Testis (tissue), 2 donors: ENCODE results near the gene CHD5.

Source experiments
- POLR2A ChIP-seq: fragments of 450-650 bp; IDR thresholded peaks from one replicate; pipeline ENCODE4 v1.6.1; 2017; ENCODE audit warnings: antibody characterized with exemption, mild to moderate bottlenecking, moderate library complexity
- TF ChIP-seq, protein P1 (sequence below), 3 experiments: fragments of 450-650 bp in 2 of 3; fragments of 200-600 bp in 1 of 3; sonication (generic) in 1 of 3; IDR thresholded peaks; one replicate each; pipeline ENCODE4 v1.5.1; 2016 to 2019; ENCODE audit warnings: antibody characterized with exemption in 3 of 3, mild to moderate bottlenecking in 2 of 3, moderate library complexity in 1 of 3

DNA sequence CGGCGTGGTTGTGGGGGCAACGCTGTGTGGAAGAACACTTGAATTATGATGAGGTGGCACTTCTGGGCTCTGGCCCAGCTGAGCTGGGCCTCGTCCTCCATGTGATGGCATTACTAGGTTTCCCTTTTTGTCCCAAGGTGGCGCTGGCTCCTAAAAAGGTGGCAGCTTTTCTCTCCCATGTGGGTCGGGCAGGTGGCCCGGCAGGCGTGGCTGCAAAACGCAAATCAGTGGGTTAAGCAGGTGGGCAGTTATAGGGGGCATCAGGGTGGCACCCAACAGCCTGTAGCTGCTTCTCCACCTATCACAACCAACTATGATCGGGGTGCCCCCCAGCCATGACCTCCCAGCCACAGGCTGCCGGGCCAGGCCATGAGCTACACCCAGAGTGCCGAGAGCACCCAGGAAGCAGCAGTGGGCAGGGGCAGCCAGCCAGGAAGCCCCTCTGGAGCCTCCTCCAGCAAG is 74.9 kb downstream of the CHD5 start:
- TF ChIP-seq POLR2A: no peak
- TF ChIP-seq, protein P1, sequence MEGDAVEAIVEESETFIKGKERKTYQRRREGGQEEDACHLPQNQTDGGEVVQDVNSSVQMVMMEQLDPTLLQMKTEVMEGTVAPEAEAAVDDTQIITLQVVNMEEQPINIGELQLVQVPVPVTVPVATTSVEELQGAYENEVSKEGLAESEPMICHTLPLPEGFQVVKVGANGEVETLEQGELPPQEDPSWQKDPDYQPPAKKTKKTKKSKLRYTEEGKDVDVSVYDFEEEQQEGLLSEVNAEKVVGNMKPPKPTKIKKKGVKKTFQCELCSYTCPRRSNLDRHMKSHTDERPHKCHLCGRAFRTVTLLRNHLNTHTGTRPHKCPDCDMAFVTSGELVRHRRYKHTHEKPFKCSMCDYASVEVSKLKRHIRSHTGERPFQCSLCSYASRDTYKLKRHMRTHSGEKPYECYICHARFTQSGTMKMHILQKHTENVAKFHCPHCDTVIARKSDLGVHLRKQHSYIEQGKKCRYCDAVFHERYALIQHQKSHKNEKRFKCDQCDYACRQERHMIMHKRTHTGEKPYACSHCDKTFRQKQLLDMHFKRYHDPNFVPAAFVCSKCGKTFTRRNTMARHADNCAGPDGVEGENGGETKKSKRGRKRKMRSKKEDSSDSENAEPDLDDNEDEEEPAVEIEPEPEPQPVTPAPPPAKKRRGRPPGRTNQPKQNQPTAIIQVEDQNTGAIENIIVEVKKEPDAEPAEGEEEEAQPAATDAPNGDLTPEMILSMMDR (IDR thresholded peaks at IDR 0.05): no peak
